Mucosa of descending colon (tissue), 3 donors: ENCODE measurements around the gene FGF18. TPM values are rescaled to one million over a fixed set of nuclear protein-coding genes. Genes with fewer than 3 reads are reported as not detected.
A peak's percentile ranks its signal among the peaks of the same experiment; 100 is the strongest.

ENCODE experiments used
- ATAC-seq: fragments of 200-7000 bp; cut with Tn5 transposase; one replicate; pipeline ENCODE4 v1.9.1; 2020; ENCODE audit warnings: mild to moderate bottlenecking, moderate library complexity
- DNase-seq, 3 donors: peaks; one replicate each; pipeline ENCODE4 v3.0.0-alpha.2; 2020
- H3K36me3 ChIP-seq: fragments of 200-600 bp; one replicate; pipeline ENCODE4 v1.8.0; 2021; ENCODE audit warnings: low read depth, mild to moderate bottlenecking
- H3K4me1 ChIP-seq: fragments of 200-600 bp; one replicate; pipeline ENCODE4 v1.8.0; 2021; ENCODE audit warnings: low read depth, mild to moderate bottlenecking
- H3K4me3 ChIP-seq: fragments of 200-600 bp; one replicate; pipeline ENCODE4 v1.8.0; 2021; ENCODE audit warnings: mild to moderate bottlenecking
- H3K9me3 ChIP-seq: fragments of 200-600 bp; one replicate; pipeline ENCODE4 v1.8.0; 2021; ENCODE audit warnings: mild to moderate bottlenecking
- intact Hi-C, 2 donors: fragments of 100-400 bp; cut with DNase I in 1 of 2; cut with micrococcal nuclease in 1 of 2; formaldehyde crosslinking; loops; one replicate each; pipeline versions ENCODE4 v1.11.0 to v1.11.1; 2022; cut with DNase I, micrococcal nuclease
- total RNA-seq, 3 donors: library from RNA; stranded (reverse); fragmentation: NEBNext Ultra II Directional in 2 of 3; extraction: Animal tissue kit (Norgen Biotek cat#: 25700) in 2 of 3; gene quantifications; one replicate each; pipeline versions ENCODE4 v1.2.1 to v1.2.4, GENCODE V29; 2021 to 2023
- TF ChIP-seq, protein P1 (sequence below): fragments of 200-600 bp; IDR thresholded peaks from one replicate; pipeline ENCODE4 v1.8.0; 2022; ENCODE audit warnings: antibody characterized with exemption, mild to moderate bottlenecking
- donor health status: DM: no; HTN: no; CAD: no; lungs with moderate emphysema.
- donor health status: DM: no; HTN: no; CAD: no.
- donor health status: DM: no; HTN: yes; CAD: no.

FGF18 gene
- total RNA-seq, 3 donors from 2014 or later, result 0.16 to 0.63 TPM; not detected in 1

DNA sequence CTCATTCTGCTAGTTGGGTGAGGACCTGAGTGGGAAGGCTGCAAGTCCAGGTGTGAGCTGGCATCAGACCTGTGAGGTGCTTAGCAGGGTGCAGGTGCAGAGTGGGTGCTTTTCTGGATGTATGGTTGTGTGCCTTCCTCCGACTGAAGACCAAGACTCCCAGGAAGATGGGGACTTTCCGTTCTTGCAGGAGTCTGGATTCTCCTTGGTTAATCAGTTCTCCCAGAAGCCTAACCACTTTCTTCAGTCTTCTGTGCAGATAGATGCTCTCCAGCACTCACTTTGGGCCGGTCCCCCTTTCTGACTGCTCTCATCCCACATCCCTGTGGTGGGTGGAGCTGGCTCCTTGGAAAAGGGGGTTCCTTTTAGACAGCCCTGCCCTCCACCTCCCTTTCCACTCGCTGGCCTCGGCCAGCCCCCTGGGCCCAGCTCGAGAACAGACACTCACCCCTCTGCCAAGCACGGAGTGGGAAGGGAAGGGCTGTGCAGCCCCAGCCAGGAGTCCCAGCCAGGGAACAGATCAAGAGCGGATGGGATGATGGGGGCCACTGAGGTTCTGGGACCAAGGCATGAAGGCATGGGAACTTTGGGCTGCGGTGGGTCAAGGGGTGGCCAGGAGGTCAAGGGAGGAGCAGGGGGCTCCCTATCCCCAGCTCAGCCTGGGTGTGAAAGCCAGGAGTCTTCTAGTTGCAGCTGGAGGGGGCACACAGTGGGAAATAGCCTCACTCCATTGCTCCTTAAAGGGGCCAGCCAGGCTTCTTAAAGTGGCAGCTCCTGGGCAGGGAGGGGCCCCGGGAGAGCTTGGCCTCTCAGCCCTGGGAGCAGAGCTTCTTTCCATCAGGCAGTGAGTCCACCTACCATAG, 62.4 kb downstream of the FGF18 start:
- TF ChIP-seq, protein P1, sequence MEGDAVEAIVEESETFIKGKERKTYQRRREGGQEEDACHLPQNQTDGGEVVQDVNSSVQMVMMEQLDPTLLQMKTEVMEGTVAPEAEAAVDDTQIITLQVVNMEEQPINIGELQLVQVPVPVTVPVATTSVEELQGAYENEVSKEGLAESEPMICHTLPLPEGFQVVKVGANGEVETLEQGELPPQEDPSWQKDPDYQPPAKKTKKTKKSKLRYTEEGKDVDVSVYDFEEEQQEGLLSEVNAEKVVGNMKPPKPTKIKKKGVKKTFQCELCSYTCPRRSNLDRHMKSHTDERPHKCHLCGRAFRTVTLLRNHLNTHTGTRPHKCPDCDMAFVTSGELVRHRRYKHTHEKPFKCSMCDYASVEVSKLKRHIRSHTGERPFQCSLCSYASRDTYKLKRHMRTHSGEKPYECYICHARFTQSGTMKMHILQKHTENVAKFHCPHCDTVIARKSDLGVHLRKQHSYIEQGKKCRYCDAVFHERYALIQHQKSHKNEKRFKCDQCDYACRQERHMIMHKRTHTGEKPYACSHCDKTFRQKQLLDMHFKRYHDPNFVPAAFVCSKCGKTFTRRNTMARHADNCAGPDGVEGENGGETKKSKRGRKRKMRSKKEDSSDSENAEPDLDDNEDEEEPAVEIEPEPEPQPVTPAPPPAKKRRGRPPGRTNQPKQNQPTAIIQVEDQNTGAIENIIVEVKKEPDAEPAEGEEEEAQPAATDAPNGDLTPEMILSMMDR, result no peak
- no peak overlapping the region for H3K4me3 ChIP-seq
- intact Hi-C loops, result no loop called here
- ATAC-seq (no peak), DNase-seq (no peak)
- H3K36me3 ChIP-seq, result no peaks in the 10 kb centered on the region
- H3K9me3 ChIP-seq, result no peaks in the 10 kb centered on the region
- H3K4me1 ChIP-seq, result no peaks in the 10 kb centered on the region

DNA sequence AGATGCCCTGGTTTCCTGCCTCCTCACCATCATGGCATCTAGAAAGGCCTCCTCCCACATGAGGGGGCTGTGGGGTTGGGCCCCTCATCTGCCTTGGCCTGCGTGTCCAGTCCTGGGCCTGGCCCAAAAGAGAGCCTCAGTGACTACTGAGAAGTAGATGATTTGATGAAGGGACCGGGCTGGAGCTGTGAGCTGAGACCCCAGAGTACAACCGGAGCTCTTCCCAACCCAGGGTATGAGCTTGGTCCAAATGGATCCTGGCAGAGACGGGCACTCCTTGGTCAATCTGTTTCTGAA, 62.9 kb downstream of the FGF18 start:
- TF ChIP-seq, protein P1, result no peak
- intact Hi-C loops, result no loop called here
- Histone ChIP-seq H3K9me3 (no peaks in the 10 kb centered on the region), H3K4me1 (no peaks in the 10 kb centered on the region), H3K4me3 (no peak overlapping the region), H3K36me3 (no peaks in the 10 kb centered on the region)
- ATAC-seq, result no peak
- no peak for DNase-seq

DNA sequence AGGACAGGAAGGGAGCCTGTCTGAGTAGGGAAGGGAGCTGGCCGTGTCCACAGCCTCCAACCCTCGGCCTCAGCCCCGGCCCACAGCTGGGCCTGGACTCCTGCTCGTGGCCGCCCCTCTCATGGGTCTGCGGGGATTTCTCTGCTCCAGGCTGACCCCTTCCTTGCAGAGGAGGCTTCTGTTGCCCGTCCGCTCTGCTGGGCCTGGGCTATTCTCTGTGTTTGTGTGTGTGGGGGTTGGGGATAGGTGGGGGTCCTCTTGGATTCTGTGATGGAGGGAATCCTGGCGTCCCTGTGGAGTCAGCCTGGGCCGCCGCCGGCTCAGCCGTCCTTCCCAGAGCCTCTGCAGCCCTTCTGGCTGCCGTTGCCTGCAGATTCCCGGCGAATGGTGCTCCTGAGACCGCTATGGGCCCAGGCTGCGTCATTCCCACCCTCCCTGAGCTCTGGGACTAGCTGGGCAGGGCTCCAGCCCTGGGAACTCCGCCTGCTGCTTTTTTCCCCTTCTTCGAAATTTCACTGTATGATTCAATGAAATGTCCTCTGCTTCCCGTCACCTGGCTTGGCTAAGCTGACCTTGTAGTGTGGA, 64.2 kb downstream of the FGF18 start:
- Histone ChIP-seq H3K36me3 (no peaks in the 10 kb centered on the region), H3K4me3 (no peak overlapping the region), H3K4me1 (no peaks in the 10 kb centered on the region), H3K9me3 (no peaks in the 10 kb centered on the region)
- peak; percentile 55 for ATAC-seq
- intact Hi-C loops, result no loop called here
- peak; percentile 29 to 66 (median 33) for DNase-seq
- TF ChIP-seq, protein P1, result no peak

DNA sequence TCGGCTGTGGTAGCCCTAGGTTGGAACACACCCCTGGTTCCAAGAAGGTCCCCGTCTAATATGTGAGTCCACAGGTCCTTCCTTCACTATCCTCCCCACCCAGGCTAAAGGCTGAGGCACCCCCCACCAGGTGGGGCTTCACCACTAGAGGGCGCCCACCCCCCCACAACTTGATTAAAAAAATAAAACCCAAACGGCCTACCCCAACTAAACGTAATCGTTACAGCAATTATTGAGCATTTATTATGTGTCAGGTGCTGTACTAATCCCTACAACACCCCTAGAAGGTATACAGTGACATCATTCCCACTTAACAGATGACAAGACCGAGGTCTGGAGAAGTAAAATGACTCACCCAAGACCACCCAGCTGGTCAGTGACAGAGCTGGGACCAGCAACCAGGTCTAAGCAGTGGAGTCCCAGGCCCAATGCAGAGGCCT, 65.0 kb downstream of the FGF18 start:
- DNase-seq (peak in 2 of 3 donors; percentile 43 to 51), ATAC-seq (peak; percentile 48)
- TF ChIP-seq, protein P1, result peak; percentile 47
- no peaks in the 10 kb centered on the region for H3K36me3 ChIP-seq
- no peak overlapping the region for H3K4me3 ChIP-seq
- no peaks in the 10 kb centered on the region for H3K9me3 ChIP-seq
- intact Hi-C loops, result no loop called here
- no peaks in the 10 kb centered on the region for H3K4me1 ChIP-seq

DNA sequence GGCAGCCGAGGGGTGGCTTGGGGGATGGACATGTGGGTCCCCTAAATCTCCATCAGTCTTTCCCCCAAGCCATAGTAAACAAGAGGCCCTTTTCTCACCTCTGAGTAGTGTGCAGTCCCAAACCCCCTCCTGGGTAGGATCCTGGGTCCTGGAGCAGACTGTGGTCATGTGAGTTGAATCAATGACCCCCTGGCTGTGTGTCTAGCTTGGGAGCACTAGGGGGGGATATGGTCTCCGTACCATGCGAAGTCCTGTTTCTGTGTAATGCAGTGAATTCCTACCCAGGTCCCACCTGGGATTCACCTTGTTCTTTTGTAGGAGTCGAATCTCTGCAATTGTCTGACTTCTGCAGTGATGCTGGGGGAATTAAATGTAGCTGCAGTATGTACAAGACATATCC, 66.2 kb downstream of the FGF18 start:
- no peak for DNase-seq
- intact Hi-C loops, result no loop called here
- Histone ChIP-seq H3K36me3 (no peaks in the 10 kb centered on the region), H3K4me3 (no peak overlapping the region), H3K4me1 (no peaks in the 10 kb centered on the region), H3K9me3 (no peaks in the 10 kb centered on the region)
- ATAC-seq, result no peak
- TF ChIP-seq, protein P1, result no peak
